Motor neuron (in vitro differentiated cells): ENCODE measurements around the gene EYA3. TPM values are rescaled to one million over a fixed set of nuclear protein-coding genes. Genes with fewer than 3 reads are reported as not detected.

Experiments used
- ATAC-seq, 8 experiments: fragments of 200-7000 bp; cut with Tn5 transposase; replicated peaks in 6 of 8; 2 replicates each; pipeline ENCODE4 v1.8.0; 2021; ENCODE audit warnings: mild to moderate bottlenecking in 8 of 8, moderate library complexity in 8 of 8
- H3K27ac ChIP-seq, 2 donors: fragments of 250-450 bp; sonication (Bioruptor Pico); 2 replicates each; pipeline ENCODE4 v1.9.0; 2021; ENCODE audit warnings: antibody characterized with exemption in 2 of 2, mild to moderate bottlenecking in 2 of 2, moderate library complexity in 1 of 2
- H3K4me1 ChIP-seq, 2 donors: fragments of 250-450 bp; sonication (Bioruptor Pico); replicated peaks in 1 of 2; 2 replicates each; pipeline ENCODE4 v1.6.1; 2021; ENCODE audit warnings: antibody characterized with exemption in 2 of 2, mild to moderate bottlenecking in 2 of 2, moderate library complexity in 1 of 2
- H3K4me3 ChIP-seq, 5 donors: fragments of 250-450 bp; sonication (Bioruptor Pico); 2 replicates each; pipeline ENCODE4 v1.9.0; 2021; ENCODE audit warnings: antibody characterized with exemption in 5 of 5, mild to moderate bottlenecking in 5 of 5, moderate library complexity in 4 of 5
- WGBS, 10 experiments: fragments of 450-650 bp; shearing (Covaris generic); methylation state at CpG; one replicate each; pipeline ENCODE4 v1.0.0; 2022; 5-methylcytosine and 5-hydroxymethylcytosine counted together
- in situ Hi-C, 9 experiments: fragments of 400-800 bp; cut with MboI; loops; one replicate each; pipeline ENCODE4 v1.15.0; 2021; ENCODE audit warnings: low sequenced_read_pairs in 9 of 9, low pct_unique_long_range_greater_than_20kb in 2 of 9; ENCODE audit not compliant: unreplicated experiment in 9 of 9
- total RNA-seq, 8 experiments: library from RNA; unstranded; fragments of 300-600 nt; gene quantifications; 2 replicates each; pipeline versions ENCODE4 v1.2.3 to v1.2.4, GENCODE V29; 2022

EYA3 gene
- total RNA-seq, 8 experiments from 2014 or later: 11.2 to 30.3 (median 19.6) TPM

DNA sequence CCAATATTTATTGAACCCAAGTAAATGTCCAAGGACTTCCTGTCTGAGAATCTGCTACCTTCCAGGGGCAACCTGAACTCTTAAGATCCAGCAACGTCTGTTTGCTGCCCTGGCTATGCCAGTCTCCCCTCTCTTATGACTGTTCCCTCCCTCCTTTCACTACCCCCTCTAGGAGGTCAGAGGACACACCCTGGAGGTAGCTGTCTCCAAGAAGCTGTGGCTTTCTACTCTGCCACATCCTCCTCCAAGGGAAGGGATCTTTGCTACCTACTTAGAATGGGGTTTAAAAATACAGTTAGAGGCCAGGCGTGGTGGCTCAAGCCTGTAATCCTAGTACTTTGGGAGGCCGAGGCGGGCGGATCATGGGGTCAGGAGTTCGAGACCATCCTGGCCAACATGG, 157.2 kb downstream of the EYA3 start:
- in situ Hi-C loops: no loop called here
- ATAC-seq: no peak
- 86 to 88% methylated on average over 1 to 2 of the region's 6 CpGs; no CpG with 5 or more reads in 8 of the 10 experiments for WGBS, 10 experiments
- no peak overlapping the region for H3K27ac ChIP-seq
- H3K4me1 ChIP-seq: no peaks in the 10 kb centered on the region
- no peak overlapping the region for H3K4me3 ChIP-seq

DNA sequence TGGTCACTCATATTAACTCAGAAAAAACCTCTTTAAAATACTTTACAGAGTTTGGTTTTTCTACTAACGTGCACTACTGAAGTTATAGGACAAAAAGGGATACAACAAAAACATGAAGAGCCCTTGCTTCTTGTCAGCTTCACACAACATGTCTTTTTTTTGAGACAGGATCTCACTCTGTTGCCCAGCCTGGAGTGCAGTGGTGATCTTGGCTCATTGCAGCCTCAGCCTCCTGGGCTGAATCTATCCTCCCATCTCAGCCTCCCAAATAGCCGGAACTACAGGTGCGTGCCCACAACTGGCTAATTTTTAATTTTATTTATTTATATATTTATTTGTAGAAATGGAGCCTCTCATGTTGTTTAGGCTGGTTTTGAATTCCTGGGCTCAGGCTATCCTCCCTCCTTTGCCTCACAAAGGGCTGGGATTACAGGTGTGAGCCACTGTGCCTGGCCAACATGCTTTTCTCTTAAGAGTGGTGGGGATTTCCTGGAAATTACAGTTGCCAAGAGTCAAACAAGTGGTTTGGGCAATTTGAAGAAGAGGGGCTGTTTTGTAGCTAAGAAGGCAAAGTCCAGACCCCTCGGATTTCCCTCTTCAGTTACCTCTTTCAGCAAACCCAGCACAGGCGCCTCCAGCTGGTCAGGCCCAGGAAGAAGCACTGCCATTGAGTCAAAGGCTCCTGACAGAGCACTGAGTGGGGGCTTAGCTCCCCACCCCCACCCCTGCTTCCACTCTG, 160.0 kb downstream of the EYA3 start:
- Histone ChIP-seq H3K4me3 (no peak overlapping the region), H3K4me1 (no peaks in the 10 kb centered on the region), H3K27ac (no peak overlapping the region)
- in situ Hi-C loops: no loop called here
- 40 to 95% (median 76%) methylated on average over 1 to 5 of the region's 5 CpGs for WGBS, 10 experiments
- ATAC-seq: no peak

DNA sequence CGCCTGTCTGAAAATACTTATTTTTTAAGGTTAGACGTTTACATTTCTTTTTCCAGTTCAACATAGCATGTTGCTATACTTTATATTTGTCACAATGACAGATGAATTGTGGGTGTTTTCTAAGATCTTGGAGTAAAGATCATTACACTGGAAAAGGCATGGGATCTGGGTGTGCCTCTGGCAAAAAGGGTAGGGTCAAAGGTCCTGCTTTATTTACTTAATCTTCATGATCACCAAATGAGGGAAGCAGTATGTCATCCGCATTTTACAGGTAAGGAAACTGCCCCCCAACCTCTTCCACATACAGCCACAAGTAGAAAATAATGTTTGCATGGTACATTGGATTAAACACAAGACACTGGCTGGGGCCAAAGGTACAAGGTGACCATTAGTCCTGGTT, 166.1 kb downstream of the EYA3 start:
- Histone ChIP-seq H3K4me3 (no peak overlapping the region), H3K27ac (no peak overlapping the region), H3K4me1 (no peaks in the 10 kb centered on the region)
- no peak for ATAC-seq
- in situ Hi-C loops: no loop called here
- WGBS, 10 experiments: 25 to 91% (median 74%) methylated on average over 1 to 3 of the region's 3 CpGs; no CpG with 5 or more reads in 2 of the 10 experiments

Other genes starting within 250 kb of the EYA3 start
- 1 to 10 TPM in 6 of 8 experiments, under 1 TPM in 2; 0.66 to 3.2 (median 1.6) TPM for gene THEMIS2, start 216.1 kb downstream of the EYA3 start, total RNA-seq
- 100 to 1,000 TPM in 1 of 8 experiments, 10 to 100 TPM in 7; 23.6 to 134 (median 40.6) TPM for gene RPA2, start 174.0 kb downstream of the EYA3 start, total RNA-seq
- gene SMPDL3B, start 153.6 kb downstream of the EYA3 start, total RNA-seq: under 1 TPM in 4 of 8 experiments, not detected in 4; 0.17 to 0.52 (median 0.25) TPM
- 1 to 10 TPM in 4 of 8 experiments, under 1 TPM in 4; 0.27 to 4.7 (median 1.6) TPM for gene XKR8, start 128.6 kb downstream of the EYA3 start, total RNA-seq
- under 1 TPM in 7 of 8 experiments, not detected in 1; 0.16 to 0.76 (median 0.28) TPM for gene PTAFR, start 88.1 kb upstream of the EYA3 start, total RNA-seq
- 100 to 1,000 TPM in 6 of 8 experiments, 10 to 100 TPM in 2; 98.2 to 153 (median 105) TPM for gene DNAJC8, start 144.4 kb upstream of the EYA3 start, total RNA-seq
- gene ATP5IF1, start 147.5 kb upstream of the EYA3 start, total RNA-seq: 100 to 1,000 TPM; 236 to 466 (median 385) TPM
- gene SESN2, start 170.9 kb upstream of the EYA3 start, total RNA-seq: 10 to 100 TPM; 18.5 to 74.0 (median 35.7) TPM
- gene MED18, start 240.4 kb upstream of the EYA3 start, total RNA-seq: 10 to 100 TPM; 12.7 to 19.2 (median 16.4) TPM